Fibroblast of lung (primary cell): Measurements from ENCODE around the gene FOXL3.

Experiments used
- EZH2 ChIP-seq: IDR thresholded peaks from 2 replicates; pipeline ENCODE4 v1.5.1; 2012; ENCODE audit warnings: low read length, control low read depth, mild to moderate bottlenecking; ENCODE audit errors: missing control alignments
- TF ChIP-seq, protein P1 (sequence below), 2 donors: IDR thresholded peaks in 1 of 2; conservative IDR thresholded peaks in 1 of 2; 1 replicate in 1 of 2; 2 replicates in 1 of 2; pipeline ENCODE4 v1.5.1; 2011 to 2012; ENCODE audit warnings: low read length in 2 of 2, control low read depth in 1 of 2, inconsistent platforms in 1 of 2, low read depth in 1 of 2, mild to moderate bottlenecking in 1 of 2

DNA sequence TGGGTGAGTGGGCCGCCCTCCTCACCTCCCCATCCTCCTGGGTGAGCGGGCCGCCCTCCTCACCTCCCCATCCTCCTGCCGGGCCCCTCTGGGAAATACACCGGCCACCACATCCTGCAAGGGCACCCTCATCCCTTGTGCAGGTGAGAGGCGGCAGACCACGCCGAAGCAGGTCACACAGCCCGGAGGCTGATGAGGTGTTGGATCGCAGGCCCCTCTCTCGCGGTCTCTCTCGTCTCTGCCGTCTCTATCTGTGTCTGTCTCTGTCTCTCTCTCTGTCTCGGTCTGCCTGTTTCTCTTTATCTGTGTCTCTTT, 30.8 kb upstream of the FOXL3 start:
- TF ChIP-seq, protein P1, sequence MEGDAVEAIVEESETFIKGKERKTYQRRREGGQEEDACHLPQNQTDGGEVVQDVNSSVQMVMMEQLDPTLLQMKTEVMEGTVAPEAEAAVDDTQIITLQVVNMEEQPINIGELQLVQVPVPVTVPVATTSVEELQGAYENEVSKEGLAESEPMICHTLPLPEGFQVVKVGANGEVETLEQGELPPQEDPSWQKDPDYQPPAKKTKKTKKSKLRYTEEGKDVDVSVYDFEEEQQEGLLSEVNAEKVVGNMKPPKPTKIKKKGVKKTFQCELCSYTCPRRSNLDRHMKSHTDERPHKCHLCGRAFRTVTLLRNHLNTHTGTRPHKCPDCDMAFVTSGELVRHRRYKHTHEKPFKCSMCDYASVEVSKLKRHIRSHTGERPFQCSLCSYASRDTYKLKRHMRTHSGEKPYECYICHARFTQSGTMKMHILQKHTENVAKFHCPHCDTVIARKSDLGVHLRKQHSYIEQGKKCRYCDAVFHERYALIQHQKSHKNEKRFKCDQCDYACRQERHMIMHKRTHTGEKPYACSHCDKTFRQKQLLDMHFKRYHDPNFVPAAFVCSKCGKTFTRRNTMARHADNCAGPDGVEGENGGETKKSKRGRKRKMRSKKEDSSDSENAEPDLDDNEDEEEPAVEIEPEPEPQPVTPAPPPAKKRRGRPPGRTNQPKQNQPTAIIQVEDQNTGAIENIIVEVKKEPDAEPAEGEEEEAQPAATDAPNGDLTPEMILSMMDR (conservative IDR thresholded peaks at IDR 0.05 in 1 of 2, IDR thresholded peaks at IDR 0.05 in 1 of 2; ENCODE audit: low read depth in 1 of 2, low read length in 2 of 2) = no peak
- TF ChIP-seq EZH2 = no peak
